ENCODE results near the gene KCNJ2. TPM values are rescaled to one million over a fixed set of nuclear protein-coding genes. Genes with fewer than 3 reads are reported as not detected.

KCNJ2 gene
- total RNA-seq, 2 donors from 2014 or later, result 0.33 to 0.78 TPM

- Histone ChIP-seq H3K36me3 (replicated peaks in 1 of 2; ENCODE audit: insufficient read depth in 1 of 2, low read depth in 2 of 2) (no peaks in the 10 kb centered on the region), H3K9me3 (no peaks in the 10 kb centered on the region), H3K4me3 (no peak overlapping the region), H3K4me1 (no peaks in the 10 kb centered on the region), H3K27ac (no peak overlapping the region), H3K27me3 (no peaks in the 10 kb centered on the region)
- DNase-seq, result no peak
- TF ChIP-seq POLR2A (IDR thresholded peaks at IDR 0.05) (no peak), CTCF (IDR thresholded peaks at IDR 0.05) (no peak)
- no peak for ATAC-seq
- intact Hi-C loops (cut with DNase I), result no loop called here
- 84% methylated on average over 4 of the region's 4 CpGs for WGBS, 2 donors
Observed at GRCh38 chr17:70215656-70216055, 46.3 kb downstream of the KCNJ2 start.

GRCh38 chr17:70217571-70217970, 48.2 kb downstream of the KCNJ2 start:
- H3K36me3 ChIP-seq (replicated peaks in 1 of 2; ENCODE audit: insufficient read depth in 1 of 2, low read depth in 2 of 2), result no peaks in the 10 kb centered on the region
- H3K4me1 ChIP-seq, result no peaks in the 10 kb centered on the region
- H3K27ac ChIP-seq, result no peak overlapping the region
- no peak for ATAC-seq
- no peak for DNase-seq
- H3K4me3 ChIP-seq, result no peak overlapping the region
- 61 to 73% methylated on average over 1 of the region's 1 CpG for WGBS, 2 donors
- no peaks in the 10 kb centered on the region for H3K27me3 ChIP-seq
- intact Hi-C loops (cut with DNase I), result no loop called here
- TF ChIP-seq POLR2A (IDR thresholded peaks at IDR 0.05) (no peak), CTCF (IDR thresholded peaks at IDR 0.05) (no peak)
- no peaks in the 10 kb centered on the region for H3K9me3 ChIP-seq

- 14 to 17% methylated on average over 4 of the region's 4 CpGs for WGBS, 2 donors
- intact Hi-C loops (cut with DNase I), result no loop called here
- no peak overlapping the region for H3K4me3 ChIP-seq
- H3K36me3 ChIP-seq (replicated peaks in 1 of 2; ENCODE audit: insufficient read depth in 1 of 2, low read depth in 2 of 2), result no peaks in the 10 kb centered on the region
- no peaks in the 10 kb centered on the region for H3K4me1 ChIP-seq
- no peak for DNase-seq
- H3K9me3 ChIP-seq, result no peaks in the 10 kb centered on the region
- no peak overlapping the region for H3K27ac ChIP-seq
- TF ChIP-seq CTCF (IDR thresholded peaks at IDR 0.05) (no peak), POLR2A (IDR thresholded peaks at IDR 0.05) (no peak)
- no peaks in the 10 kb centered on the region for H3K27me3 ChIP-seq
- no peak for ATAC-seq
Observed at GRCh38 chr17:70225276-70225675, 55.9 kb downstream of the KCNJ2 start.

Other genes with a start within 250 kb of the KCNJ2 start
- 10 to 100 TPM; 53.4 to 58.6 TPM for gene KCNJ16, start 94.3 kb upstream of the KCNJ2 start, total RNA-seq

All from body of pancreas (tissue), 4 donors.